HepG2 (cell line): ENCODE measurements around the gene KMT2B. TPM values are rescaled to one million over a fixed set of nuclear protein-coding genes. Genes with fewer than 3 reads are reported as not detected.

Experiments used
- CTCF ChIP-seq: sonication (generic); formaldehyde crosslinking; IDR thresholded peaks from 2 replicates; pipeline ENCODE4 v1.5.0; 2020; ENCODE audit warnings: mild to moderate bottlenecking, missing genetic modification reagents, moderate library complexity
- PAF1 ChIP-seq: IDR thresholded peaks from 2 replicates; pipeline ENCODE4 v1.6.1; 2016; ENCODE audit warnings: missing genetic modification reagents, missing compliant biosample characterization
- U2AF1 ChIP-seq: fragments of 200-400 bp; formaldehyde crosslinking; optimal IDR thresholded peaks from 2 replicates; pipeline ENCODE3; 2017; ENCODE audit warnings: mild to moderate bottlenecking, low read depth, low read length
- ZNF430 ChIP-seq: sonication (generic); formaldehyde crosslinking; IDR thresholded peaks from 2 replicates; pipeline ENCODE4 v1.9.0; 2021; ENCODE audit warnings: mild to moderate bottlenecking, missing genetic modification reagents
- ZNF710 ChIP-seq: sonication (generic); formaldehyde crosslinking; IDR thresholded peaks from 2 replicates; pipeline ENCODE4 v1.5.0; 2020; ENCODE audit warnings: mild to moderate bottlenecking, missing genetic modification reagents, borderline replicate concordance
- polyA plus RNA-seq, 8 experiments: library from polyadenylated mRNA; depleted of rRNA in 3 of 8; stranded (reverse) in 7 of 8; unstranded in 1 of 8; fragments of >200 nt; fragmentation: Illumina TruSeq in 4 of 8; extraction: Trizol in 4 of 8; gene quantifications; 2 replicates each; pipeline versions ENCODE4 v1.2.1 to v1.2.3, GENCODE V29; 2011 to 2016; ENCODE audit warnings: low read depth in 4 of 8, missing spikeins in 1 of 8, mixed read lengths in 1 of 8; ENCODE audit not compliant: insufficient read depth in 1 of 8
- total RNA-seq, 5 experiments: library from RNA; depleted of rRNA; stranded (reverse); fragments of >200 nt; fragmentation: Illumina TruSeq; extraction: Trizol; gene quantifications; 2 replicates each; pipeline ENCODE4 v1.2.3, GENCODE V29; 2016; ENCODE audit warnings: low read depth in 1 of 5

The KMT2B gene
- total and polyA plus RNA-seq, 2 of the 13 experiments (the other 11 are each of a cell fraction or from before 2014, with no cell fraction given): 6.2 to 16.9 TPM

- no peak for TF ChIP-seq CTCF (CRISPR knock-in tag)
- no peak for TF ChIP-seq ZNF430 (CRISPR knock-in tag)
- no peak for TF ChIP-seq U2AF1
- TF ChIP-seq PAF1 (CRISPR knock-in tag): no peak
- TF ChIP-seq ZNF710 (CRISPR knock-in tag): no peak
Measured at GRCh38 chr19:35787227-35787799, 69.5 kb downstream of the KMT2B start (continued).

Other genes starting within 250 kb of the KMT2B start
- 0.86 TPM in 1 of 2 replicates, not detected in the other for gene KRTDAP, start 227.5 kb upstream of the KMT2B start, total RNA-seq (2016; rRNA removed; fragmentation: Illumina TruSeq; extraction: Trizol)
- gene KRTDAP, start 227.5 kb upstream of the KMT2B start, polyA plus RNA-seq (2011; rRNA removed): 0.67 and 1.5 TPM in 2 replicates
- gene DMKN, start 204.4 kb upstream of the KMT2B start, total RNA-seq (2016; rRNA removed; fragmentation: Illumina TruSeq; extraction: Trizol): 57.0 and 57.1 TPM in 2 replicates
- gene DMKN, start 204.4 kb upstream of the KMT2B start, polyA plus RNA-seq (2011; rRNA removed): 50.8 and 71.8 TPM in 2 replicates
- not detected in 2 replicates for gene SBSN, start 189.7 kb upstream of the KMT2B start, total RNA-seq (2016; rRNA removed; fragmentation: Illumina TruSeq; extraction: Trizol)
- gene SBSN, start 189.7 kb upstream of the KMT2B start, polyA plus RNA-seq (2011; rRNA removed): not detected in 2 replicates
- gene GAPDHS, start 184.5 kb upstream of the KMT2B start, total RNA-seq (2016; rRNA removed; fragmentation: Illumina TruSeq; extraction: Trizol): not detected in 2 replicates
- 0.09 TPM in 1 of 2 replicates, not detected in the other for gene GAPDHS, start 184.5 kb upstream of the KMT2B start, polyA plus RNA-seq (2011; rRNA removed)
- gene TMEM147, start 172.4 kb upstream of the KMT2B start, total RNA-seq (2016; rRNA removed; fragmentation: Illumina TruSeq; extraction: Trizol): 85.8 and 141 TPM in 2 replicates
- gene TMEM147, start 172.4 kb upstream of the KMT2B start, polyA plus RNA-seq (2011; rRNA removed): 176 and 188 TPM in 2 replicates
- gene ATP4A, start 154.3 kb upstream of the KMT2B start, total RNA-seq (2016; rRNA removed; fragmentation: Illumina TruSeq; extraction: Trizol): 0.11 TPM in 1 of 2 replicates, not detected in the other
- gene ATP4A, start 154.3 kb upstream of the KMT2B start, polyA plus RNA-seq (2011; rRNA removed): 0.08 and 0.09 TPM in 2 replicates
- not detected in 2 replicates for gene PMIS2, start 131.8 kb upstream of the KMT2B start, total RNA-seq (2016; rRNA removed; fragmentation: Illumina TruSeq; extraction: Trizol)
- gene PMIS2, start 131.8 kb upstream of the KMT2B start, polyA plus RNA-seq (2011; rRNA removed): not detected in 2 replicates
- gene HAUS5, start 105.3 kb upstream of the KMT2B start, total RNA-seq (2016; rRNA removed; fragmentation: Illumina TruSeq; extraction: Trizol): 9.2 and 17.7 TPM in 2 replicates
- gene HAUS5, start 105.3 kb upstream of the KMT2B start, polyA plus RNA-seq (2011; rRNA removed): 10.3 and 11.1 TPM in 2 replicates
- gene RBM42, start 89.0 kb upstream of the KMT2B start, total RNA-seq (2016; rRNA removed; fragmentation: Illumina TruSeq; extraction: Trizol): 49.7 and 55.3 TPM in 2 replicates
- gene RBM42, start 89.0 kb upstream of the KMT2B start, polyA plus RNA-seq (2011; rRNA removed): 27.2 and 30.6 TPM in 2 replicates
- gene ETV2, start 76.3 kb upstream of the KMT2B start, total RNA-seq (2016; rRNA removed; fragmentation: Illumina TruSeq; extraction: Trizol): 0.20 and 0.46 TPM in 2 replicates
- 0.07 and 0.18 TPM in 2 replicates for gene ETV2, start 76.3 kb upstream of the KMT2B start, polyA plus RNA-seq (2011; rRNA removed)
- 487 and 598 TPM in 2 replicates for gene COX6B1, start 69.7 kb upstream of the KMT2B start, total RNA-seq (2016; rRNA removed; fragmentation: Illumina TruSeq; extraction: Trizol)
- gene COX6B1, start 69.7 kb upstream of the KMT2B start, polyA plus RNA-seq (2011; rRNA removed): 469 and 481 TPM in 2 replicates
- gene UPK1A, start 51.5 kb upstream of the KMT2B start, total RNA-seq (2016; rRNA removed; fragmentation: Illumina TruSeq; extraction: Trizol): not detected in 2 replicates
- 2.5 and 2.9 TPM in 2 replicates for gene UPK1A, start 51.5 kb upstream of the KMT2B start, polyA plus RNA-seq (2011; rRNA removed)
- not detected in 2 replicates for gene ZBTB32, start 13.4 kb upstream of the KMT2B start, total RNA-seq (2016; rRNA removed; fragmentation: Illumina TruSeq; extraction: Trizol)
- gene ZBTB32, start 13.4 kb upstream of the KMT2B start, polyA plus RNA-seq (2011; rRNA removed): not detected in 2 replicates
- gene IGFLR1, start 24.4 kb downstream of the KMT2B start, total RNA-seq (2016; rRNA removed; fragmentation: Illumina TruSeq; extraction: Trizol): 3.4 and 5.4 TPM in 2 replicates
- gene IGFLR1, start 24.4 kb downstream of the KMT2B start, polyA plus RNA-seq (2011; rRNA removed): 7.4 and 8.9 TPM in 2 replicates
- 4.7 and 7.9 TPM in 2 replicates for gene U2AF1L4, start 27.4 kb downstream of the KMT2B start, total RNA-seq (2016; rRNA removed; fragmentation: Illumina TruSeq; extraction: Trizol)
- gene U2AF1L4, start 27.4 kb downstream of the KMT2B start, polyA plus RNA-seq (2011; rRNA removed): 14.2 and 15.4 TPM in 2 replicates
- 20.0 and 34.2 TPM in 2 replicates for gene PSENEN, start 27.6 kb downstream of the KMT2B start, total RNA-seq (2016; rRNA removed; fragmentation: Illumina TruSeq; extraction: Trizol)
- gene PSENEN, start 27.6 kb downstream of the KMT2B start, polyA plus RNA-seq (2011; rRNA removed): 16.9 and 22.6 TPM in 2 replicates
- gene LIN37, start 30.6 kb downstream of the KMT2B start, total RNA-seq (2016; rRNA removed; fragmentation: Illumina TruSeq; extraction: Trizol): 3.5 and 6.3 TPM in 2 replicates
- 8.7 and 8.9 TPM in 2 replicates for gene LIN37, start 30.6 kb downstream of the KMT2B start, polyA plus RNA-seq (2011; rRNA removed)
- gene HSPB6, start 39.0 kb downstream of the KMT2B start, total RNA-seq (2016; rRNA removed; fragmentation: Illumina TruSeq; extraction: Trizol): not detected in 2 replicates
- 0.08 and 0.18 TPM in 2 replicates for gene HSPB6, start 39.0 kb downstream of the KMT2B start, polyA plus RNA-seq (2011; rRNA removed)
- 4.5 and 5.7 TPM in 2 replicates for gene PROSER3, start 40.2 kb downstream of the KMT2B start, total RNA-seq (2016; rRNA removed; fragmentation: Illumina TruSeq; extraction: Trizol)
- 5.1 and 6.2 TPM in 2 replicates for gene PROSER3, start 40.2 kb downstream of the KMT2B start, polyA plus RNA-seq (2011; rRNA removed)
- gene ARHGAP33, start 57.6 kb downstream of the KMT2B start, total RNA-seq (2016; rRNA removed; fragmentation: Illumina TruSeq; extraction: Trizol): 0.83 and 1.3 TPM in 2 replicates
- 2.7 and 4.1 TPM in 2 replicates for gene ARHGAP33, start 57.6 kb downstream of the KMT2B start, polyA plus RNA-seq (2011; rRNA removed)
- 42.0 and 86.7 TPM in 2 replicates for gene PRODH2, start 94.8 kb downstream of the KMT2B start, total RNA-seq (2016; rRNA removed; fragmentation: Illumina TruSeq; extraction: Trizol)
- 118 and 171 TPM in 2 replicates for gene PRODH2, start 94.8 kb downstream of the KMT2B start, polyA plus RNA-seq (2011; rRNA removed)
- not detected in 2 replicates for gene NPHS1, start 134.5 kb downstream of the KMT2B start, total RNA-seq (2016; rRNA removed; fragmentation: Illumina TruSeq; extraction: Trizol)
- 0.01 TPM in 1 of 2 replicates, not detected in the other for gene NPHS1, start 134.5 kb downstream of the KMT2B start, polyA plus RNA-seq (2011; rRNA removed)
- gene KIRREL2, start 138.9 kb downstream of the KMT2B start, total RNA-seq (2016; rRNA removed; fragmentation: Illumina TruSeq; extraction: Trizol): 2.2 and 2.4 TPM in 2 replicates
- gene KIRREL2, start 138.9 kb downstream of the KMT2B start, polyA plus RNA-seq (2011; rRNA removed): 0.17 and 0.18 TPM in 2 replicates
- gene APLP1, start 150.6 kb downstream of the KMT2B start, total RNA-seq (2016; rRNA removed; fragmentation: Illumina TruSeq; extraction: Trizol): 2.3 and 2.9 TPM in 2 replicates
- 2.0 and 3.1 TPM in 2 replicates for gene APLP1, start 150.6 kb downstream of the KMT2B start, polyA plus RNA-seq (2011; rRNA removed)
- gene NFKBID, start 182.5 kb downstream of the KMT2B start, total RNA-seq (2016; rRNA removed; fragmentation: Illumina TruSeq; extraction: Trizol): 0.38 and 2.1 TPM in 2 replicates
- 1.6 and 2.3 TPM in 2 replicates for gene NFKBID, start 182.5 kb downstream of the KMT2B start, polyA plus RNA-seq (2011; rRNA removed)
- 0.24 TPM in 1 of 2 replicates, not detected in the other for gene HCST, start 184.5 kb downstream of the KMT2B start, total RNA-seq (2016; rRNA removed; fragmentation: Illumina TruSeq; extraction: Trizol)
- gene HCST, start 184.5 kb downstream of the KMT2B start, polyA plus RNA-seq (2011; rRNA removed): 1.2 and 2.3 TPM in 2 replicates
- gene TYROBP, start 190.3 kb downstream of the KMT2B start, total RNA-seq (2016; rRNA removed; fragmentation: Illumina TruSeq; extraction: Trizol): not detected in 2 replicates
- gene TYROBP, start 190.3 kb downstream of the KMT2B start, polyA plus RNA-seq (2011; rRNA removed): 0.20 TPM in 1 of 2 replicates, not detected in the other
- gene LRFN3, start 218.4 kb downstream of the KMT2B start, total RNA-seq (2016; rRNA removed; fragmentation: Illumina TruSeq; extraction: Trizol): 1.1 and 1.6 TPM in 2 replicates
- gene LRFN3, start 218.4 kb downstream of the KMT2B start, polyA plus RNA-seq (2011; rRNA removed): 0.74 and 0.91 TPM in 2 replicates